ENCODE data around the gene ANTXRL. TPM values are rescaled to one million over a fixed set of nuclear protein-coding genes. Genes with fewer than 3 reads are reported as not detected.
A peak's percentile ranks its signal among the peaks of the same experiment; 100 is the strongest.

The ANTXRL gene
- total RNA-seq, 1 donor from 2014 or later, result not detected

GRCh38 chr10:46273506-46274477, 13.0 kb upstream of the ANTXRL start:
- peak; percentile 9 for DNase-seq (ENCODE audit: low spot score)

GRCh38 chr10:46277840-46278239, 9.0 kb upstream of the ANTXRL start:
- DNase-seq (ENCODE audit: low spot score), result no peak

- DNase-seq (ENCODE audit: low spot score), result peak; percentile 43
Observed at GRCh38 chr10:46282421-46282831, 4.4 kb upstream of the ANTXRL start.

GRCh38 chr10:46282842-46283574, 3.8 kb upstream of the ANTXRL start:
- DNase-seq (ENCODE audit: low spot score), result peak; percentile 78

- DNase-seq (ENCODE audit: low spot score), result peak; percentile 42
Observed at GRCh38 chr10:46283580-46284285, 3.1 kb upstream of the ANTXRL start.

GRCh38 chr10:46284286-46285229, 2.2 kb upstream of the ANTXRL start:
- peak; percentile 87 for DNase-seq (ENCODE audit: low spot score)

- DNase-seq (ENCODE audit: low spot score), result no peak
Observed at GRCh38 chr10:46285300-46285699, 1.5 kb upstream of the ANTXRL start.

GRCh38 chr10:46285966-46286620, 704 bp upstream of the ANTXRL start:
- no peak for DNase-seq (ENCODE audit: low spot score)

- DNase-seq (ENCODE audit: low spot score), result no peak
Observed at GRCh38 chr10:46287846-46288477, 1.2 kb downstream of the ANTXRL start.

- no peak for DNase-seq (ENCODE audit: low spot score)
Observed at GRCh38 chr10:46288601-46289206, 1.9 kb downstream of the ANTXRL start.

- no peak for DNase-seq (ENCODE audit: low spot score)
Observed at GRCh38 chr10:46289209-46289810, 2.5 kb downstream of the ANTXRL start.

- DNase-seq (ENCODE audit: low spot score), result no peak
Observed at GRCh38 chr10:46290101-46290886, 3.5 kb downstream of the ANTXRL start.

- DNase-seq (ENCODE audit: low spot score), result no peak
Observed at GRCh38 chr10:46291817-46292572, 5.2 kb downstream of the ANTXRL start.

- no peak for DNase-seq (ENCODE audit: low spot score)
Observed at GRCh38 chr10:46292573-46293023, 5.8 kb downstream of the ANTXRL start.

- no peak for DNase-seq (ENCODE audit: low spot score)
Observed at GRCh38 chr10:46293228-46293627, 6.4 kb downstream of the ANTXRL start.

GRCh38 chr10:46293832-46294640, 7.2 kb downstream of the ANTXRL start:
- peak; percentile 41 for DNase-seq (ENCODE audit: low spot score)

Measured in ureter (tissue), 1 donor.